Body of pancreas (tissue), 4 donors: Measurements from ENCODE around the gene JMJD7. TPM values are rescaled to one million over a fixed set of nuclear protein-coding genes. Genes with fewer than 3 reads are reported as not detected.
"Not testable (repeated sequence)": the region's sequence is repeated elsewhere in the genome, so short reads cannot be mapped to it uniquely, and the experiment has no call there.

ENCODE experiments used
- ATAC-seq: fragments of 150-250 bp; one replicate; pipeline ENCODE4 v1.9.1; 2016
- DNase-seq, 4 donors: peaks; one replicate each; pipeline ENCODE4 v3.0.0-alpha.2; 2019
- H3K27ac ChIP-seq, 4 donors: fragments of 200-600 bp; sonication (generic); 1 replicate in 3 of 4; 2 replicates in 1 of 4; pipeline versions ENCODE4 v1.5.1 to v1.6.1; 2016 to 2019; ENCODE audit warnings: mild to moderate bottlenecking in 1 of 4, mixed read lengths in 1 of 4, moderate library complexity in 1 of 4
- H3K27me3 ChIP-seq, 2 donors: fragments of 200-600 bp; sonication (generic); one replicate each; pipeline ENCODE4 v1.6.0; 2016; ENCODE audit warnings: mild to moderate bottlenecking in 1 of 2
- H3K36me3 ChIP-seq, 2 donors: fragments of 200-600 bp; sonication (generic); replicated peaks in 1 of 2; 2 replicates each; pipeline ENCODE4 v1.5.1; 2016; ENCODE audit warnings: low read depth in 2 of 2; ENCODE audit not compliant: insufficient read depth in 1 of 2
- H3K4me1 ChIP-seq: fragments of 200-600 bp; sonication (generic); one replicate; pipeline ENCODE4 v1.6.0; 2016
- H3K4me3 ChIP-seq, 2 donors: fragments of 200-600 bp; sonication (generic); 1 replicate in 1 of 2; 2 replicates in 1 of 2; pipeline ENCODE4 v1.5.1; 2016 to 2019
- H3K9me3 ChIP-seq, 3 donors: fragments of 200-600 bp; sonication (generic); 1 replicate in 2 of 3; 2 replicates in 1 of 3; pipeline ENCODE4 v1.5.1; 2016
- POLR2A ChIP-seq, 3 donors: fragments of 450-650 bp; IDR thresholded peaks; one replicate each; pipeline ENCODE4 v1.6.1; 2016; ENCODE audit warnings: antibody characterized with exemption in 3 of 3, mild to moderate bottlenecking in 2 of 3
- WGBS, 2 donors: methylation state at CpG; one replicate each; pipeline ENCODE4 v1.1.5; 2017; 5-methylcytosine and 5-hydroxymethylcytosine counted together
- intact Hi-C: fragments of 100-400 bp; cut with DNase I; formaldehyde crosslinking; loops from one replicate; pipeline ENCODE4 v1.15.1; 2023
- total RNA-seq, 2 donors: library from RNA; depleted of rRNA; stranded (reverse); fragments of >200 nt; gene quantifications; one replicate each; pipeline ENCODE4 v1.1.0, GENCODE V29; 2016
- TF ChIP-seq, protein P1 (sequence below), 7 experiments: fragments of 450-650 bp in 4 of 7; fragments of 200-600 bp in 3 of 7; sonication (generic) in 3 of 7; IDR thresholded peaks; one replicate each; pipeline ENCODE4 v1.5.1; 2016 to 2019; ENCODE audit warnings: antibody characterized with exemption in 7 of 7

Gene JMJD7
- total RNA-seq, 2 donors from 2014 or later: 2.0 to 13.0 TPM

DNA sequence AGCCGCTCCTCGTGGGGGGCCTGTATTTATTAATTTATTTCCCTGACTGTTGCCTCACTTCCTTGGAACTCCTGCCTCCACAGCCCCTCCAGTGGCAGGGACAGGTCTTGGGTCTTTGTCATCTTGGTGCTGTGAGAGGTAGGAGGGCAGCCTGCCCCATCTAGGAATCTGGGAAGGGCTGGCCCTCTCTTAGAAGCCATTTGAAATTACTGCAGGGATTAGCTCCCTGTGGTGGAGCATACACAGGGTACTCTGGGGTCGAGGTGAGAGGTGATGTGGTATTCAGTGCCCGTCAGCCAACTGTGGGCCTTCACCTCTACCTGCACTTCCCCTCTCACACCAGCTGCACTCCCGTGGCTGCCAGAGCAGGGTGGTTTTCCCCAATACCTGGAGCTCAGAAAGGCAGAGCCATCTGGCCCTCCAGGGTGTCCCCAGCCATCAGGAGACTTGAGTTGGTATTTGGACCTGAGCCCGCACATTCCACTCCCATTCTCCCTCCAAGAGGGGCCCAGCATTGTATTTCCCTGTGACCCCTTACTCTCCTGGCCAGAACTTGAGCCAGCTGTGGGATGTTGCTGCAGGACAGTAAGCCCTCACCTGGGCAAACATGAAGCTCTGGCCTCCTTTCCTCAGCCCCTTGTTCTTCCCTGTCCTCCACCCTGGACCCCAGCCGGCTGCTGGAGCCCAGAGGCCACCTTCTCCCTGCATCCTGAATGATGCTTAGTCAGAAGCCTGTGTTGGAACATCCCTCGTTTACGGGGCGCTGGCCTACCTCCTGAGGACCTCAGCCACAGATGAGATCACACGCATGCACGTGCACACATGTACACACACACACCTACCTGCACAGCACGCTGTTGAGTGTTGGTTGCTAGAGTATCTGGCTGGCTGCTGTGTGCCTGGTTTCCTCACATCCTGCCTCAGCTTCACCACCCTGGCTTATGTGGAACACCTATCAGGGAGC, 2.0 kb upstream of the JMJD7 start:
- TF ChIP-seq, protein P1, sequence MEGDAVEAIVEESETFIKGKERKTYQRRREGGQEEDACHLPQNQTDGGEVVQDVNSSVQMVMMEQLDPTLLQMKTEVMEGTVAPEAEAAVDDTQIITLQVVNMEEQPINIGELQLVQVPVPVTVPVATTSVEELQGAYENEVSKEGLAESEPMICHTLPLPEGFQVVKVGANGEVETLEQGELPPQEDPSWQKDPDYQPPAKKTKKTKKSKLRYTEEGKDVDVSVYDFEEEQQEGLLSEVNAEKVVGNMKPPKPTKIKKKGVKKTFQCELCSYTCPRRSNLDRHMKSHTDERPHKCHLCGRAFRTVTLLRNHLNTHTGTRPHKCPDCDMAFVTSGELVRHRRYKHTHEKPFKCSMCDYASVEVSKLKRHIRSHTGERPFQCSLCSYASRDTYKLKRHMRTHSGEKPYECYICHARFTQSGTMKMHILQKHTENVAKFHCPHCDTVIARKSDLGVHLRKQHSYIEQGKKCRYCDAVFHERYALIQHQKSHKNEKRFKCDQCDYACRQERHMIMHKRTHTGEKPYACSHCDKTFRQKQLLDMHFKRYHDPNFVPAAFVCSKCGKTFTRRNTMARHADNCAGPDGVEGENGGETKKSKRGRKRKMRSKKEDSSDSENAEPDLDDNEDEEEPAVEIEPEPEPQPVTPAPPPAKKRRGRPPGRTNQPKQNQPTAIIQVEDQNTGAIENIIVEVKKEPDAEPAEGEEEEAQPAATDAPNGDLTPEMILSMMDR (IDR thresholded peaks at IDR 0.05): no peak
- no peak for TF ChIP-seq POLR2A (IDR thresholded peaks at IDR 0.05)
- no peaks in the 10 kb centered on the region for H3K36me3 ChIP-seq

DNA sequence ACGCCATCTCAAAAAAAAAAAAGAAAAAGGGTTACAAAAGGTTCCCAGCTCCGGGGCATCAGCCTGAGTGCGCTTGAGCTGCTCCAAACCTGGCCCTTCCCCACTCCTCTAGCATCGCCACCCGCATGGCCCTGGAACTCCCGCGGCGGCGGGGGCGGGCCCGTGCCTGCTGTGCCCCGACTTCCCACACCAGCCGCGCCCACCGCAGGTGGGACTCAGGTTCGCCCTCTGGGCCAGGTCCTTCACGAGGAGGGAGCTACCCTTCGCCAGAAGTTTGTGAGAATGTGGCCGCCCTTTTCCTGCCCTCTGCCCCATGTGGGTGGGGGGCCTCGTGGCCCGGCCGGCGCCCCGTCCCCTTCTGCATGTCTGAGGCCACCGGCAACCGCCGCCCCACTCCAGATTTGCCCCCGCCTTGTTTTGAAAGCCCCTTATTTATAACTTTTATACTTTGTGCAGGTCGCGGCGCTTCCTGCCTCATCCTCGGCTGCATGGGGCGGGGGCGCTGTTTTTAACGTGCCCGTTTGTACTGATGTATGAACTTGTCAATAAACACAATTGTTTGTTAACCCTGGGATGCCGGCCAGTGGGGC, 507 bp upstream of the JMJD7 start:
- H3K4me3 ChIP-seq: peak overlapping the region in 1 of 2 donors; percentile 12
- WGBS, 2 donors: 4 to 10% methylated on average over 20 to 37 of the region's 37 CpGs
- no peak for TF ChIP-seq POLR2A (IDR thresholded peaks at IDR 0.05)
- TF ChIP-seq, protein P1 (IDR thresholded peaks at IDR 0.05): no peak
- H3K4me1 ChIP-seq: peaks cover 28% of the 10 kb centered on the region
- peak in 3 of 4 donors; percentile 12 to 38 (median 34) for DNase-seq
- H3K36me3 ChIP-seq: no peaks in the 10 kb centered on the region
- no peaks in the 10 kb centered on the region for H3K9me3 ChIP-seq
- peak; percentile 3 for ATAC-seq
- H3K27ac ChIP-seq: peak overlapping the region in 3 of 4 donors; percentile 2 to 86 (median 79)
- H3K27me3 ChIP-seq: no peaks in the 10 kb centered on the region
- intact Hi-C loops: no loop called here

More for the DNA sequence above, 2.0 kb upstream of the JMJD7 start:
- 80 to 86% methylated on average over 7 to 13 of the region's 13 CpGs for WGBS, 2 donors
- H3K4me1 ChIP-seq: peaks cover 38% of the 10 kb centered on the region
- DNase-seq: no peak
- H3K27ac ChIP-seq: no peak overlapping the region
- no peaks in the 10 kb centered on the region for H3K27me3 ChIP-seq
- intact Hi-C loops: no loop called here
- no peak for ATAC-seq
- no peak overlapping the region for H3K4me3 ChIP-seq
- no peaks in the 10 kb centered on the region for H3K9me3 ChIP-seq

GRCh38 chr15:41828807-41829141, 882 bp downstream of the JMJD7 start:
- WGBS, 2 donors: 6 to 11% methylated on average over 6 of the region's 6 CpGs
- Histone ChIP-seq H3K36me3 (no peaks in the 10 kb centered on the region), H3K27me3 (no peaks in the 10 kb centered on the region), H3K4me3 (peak overlapping the region; percentile 29 to 65), H3K9me3 (no peaks in the 10 kb centered on the region), H3K4me1 (peaks cover 28% of the 10 kb centered on the region), H3K27ac (peak overlapping the region in 1 of 4 donors; percentile 86)
- ATAC-seq (no peak), DNase-seq (no peak)
- no peak for TF ChIP-seq POLR2A (IDR thresholded peaks at IDR 0.05)
- TF ChIP-seq, protein P1 (IDR thresholded peaks at IDR 0.05): no peak
- intact Hi-C loops: no loop called here

- peaks cover 28% of the 10 kb centered on the region for H3K4me1 ChIP-seq
- 86 to 95% methylated on average over 9 to 10 of the region's 13 CpGs for WGBS, 2 donors
- no peaks in the 10 kb centered on the region for H3K27me3 ChIP-seq
- no peak overlapping the region for H3K27ac ChIP-seq
- no peaks in the 10 kb centered on the region for H3K36me3 ChIP-seq
- TF ChIP-seq, protein P1 (IDR thresholded peaks at IDR 0.05): no peak
- no peak for TF ChIP-seq POLR2A (IDR thresholded peaks at IDR 0.05)
- no peak for ATAC-seq
- H3K9me3 ChIP-seq: no peaks in the 10 kb centered on the region
- peak in 1 of 4 donors; percentile 57 for DNase-seq
- intact Hi-C loops: no loop called here
- no peak overlapping the region for H3K4me3 ChIP-seq
Measured at GRCh38 chr15:41829959-41830646, 2.2 kb downstream of the JMJD7 start.

DNA sequence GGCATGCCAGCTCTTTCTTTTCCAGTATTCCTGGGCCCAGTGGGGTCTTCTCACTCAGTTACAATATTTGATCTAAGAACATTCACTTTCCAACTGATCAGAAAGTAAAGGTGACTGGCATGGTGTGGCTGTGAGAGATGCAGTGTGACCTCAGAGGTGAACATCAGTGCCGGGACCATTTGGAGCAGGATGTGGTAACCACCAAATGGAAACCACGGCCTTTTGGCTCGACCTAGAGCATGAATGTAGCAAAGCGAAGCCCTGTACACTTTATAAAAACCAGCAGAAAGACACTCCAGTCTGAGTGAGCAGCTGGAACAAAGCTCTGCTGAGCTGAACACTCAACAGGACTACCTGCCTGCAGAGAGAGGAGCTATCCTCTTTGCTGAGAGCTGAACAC, 3.4 kb downstream of the JMJD7 start:
- DNase-seq: not testable (repeated sequence)

More for the DNA sequence above, 3.4 kb downstream of the JMJD7 start:
- H3K27me3 ChIP-seq, H3K27ac ChIP-seq, H3K9me3 ChIP-seq, ATAC-seq, H3K36me3 ChIP-seq, H3K4me3 ChIP-seq, intact Hi-C loops: not testable (repeated sequence)
- peaks cover 28% of the 10 kb centered on the region for H3K4me1 ChIP-seq
- WGBS, 2 donors: 71 to 95% methylated on average over 4 of the region's 4 CpGs
